ENCODE data around the gene PPP1R9A. TPM values are rescaled to one million over a fixed set of nuclear protein-coding genes. Genes with fewer than 3 reads are reported as not detected.

The PPP1R9A gene
- total and polyA plus RNA-seq, 10 of the 15 experiments (the other 5 are each of a cell fraction or from before 2014, with no cell fraction given) = 0.04 to 0.12 TPM; not detected in 8

GRCh38 chr7:95298091-95298490, 390.7 kb downstream of the PPP1R9A start:
- BruUV-seq (replicated peaks) = no TSS peak
- in situ Hi-C loops (cut with MboI) = no loop called here
- CTCF ChIA-PET = no interaction called here
- TF ChIP-seq CUX1 (IDR thresholded peaks at IDR 0.05; ENCODE audit: insufficient replicate concordance, low read depth, low read length) (no peak), SREBF1 (IDR thresholded peaks at IDR 0.05; ENCODE audit: low read length) (no peak), MTA3 (IDR thresholded peaks at IDR 0.05; ENCODE audit: borderline replicate concordance, low read length) (no peak), HDAC2 (IDR thresholded peaks at IDR 0.05) (no peak), NFIC (IDR thresholded peaks at IDR 0.05; ENCODE audit: low read depth, low read length) (no peak), ZNF687 (IDR thresholded peaks at IDR 0.05) (no peak), ZNF592 (IDR thresholded peaks at IDR 0.05) (no peak), NBN (IDR thresholded peaks at IDR 0.05) (no peak)
- TF ChIP-seq, protein P1, sequence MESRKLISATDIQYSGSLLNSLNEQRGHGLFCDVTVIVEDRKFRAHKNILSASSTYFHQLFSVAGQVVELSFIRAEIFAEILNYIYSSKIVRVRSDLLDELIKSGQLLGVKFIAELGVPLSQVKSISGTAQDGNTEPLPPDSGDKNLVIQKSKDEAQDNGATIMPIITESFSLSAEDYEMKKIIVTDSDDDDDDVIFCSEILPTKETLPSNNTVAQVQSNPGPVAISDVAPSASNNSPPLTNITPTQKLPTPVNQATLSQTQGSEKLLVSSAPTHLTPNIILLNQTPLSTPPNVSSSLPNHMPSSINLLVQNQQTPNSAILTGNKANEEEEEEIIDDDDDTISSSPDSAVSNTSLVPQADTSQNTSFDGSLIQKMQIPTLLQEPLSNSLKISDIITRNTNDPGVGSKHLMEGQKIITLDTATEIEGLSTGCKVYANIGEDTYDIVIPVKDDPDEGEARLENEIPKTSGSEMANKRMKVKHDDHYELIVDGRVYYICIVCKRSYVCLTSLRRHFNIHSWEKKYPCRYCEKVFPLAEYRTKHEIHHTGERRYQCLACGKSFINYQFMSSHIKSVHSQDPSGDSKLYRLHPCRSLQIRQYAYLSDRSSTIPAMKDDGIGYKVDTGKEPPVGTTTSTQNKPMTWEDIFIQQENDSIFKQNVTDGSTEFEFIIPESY (IDR thresholded peaks at IDR 0.05) = no peak

More at GRCh38 chr7:95298091-95298490, 390.7 kb downstream of the PPP1R9A start:
- Histone ChIP-seq H2AFZ (ENCODE audit: control insufficient read depth, low read depth, low read length) (no peak overlapping the region), H3K27ac (ENCODE audit: control insufficient read depth, insufficient read depth) (no peak overlapping the region), H3K9me3 (replicated peaks; ENCODE audit: control insufficient read depth, insufficient read depth, low read length) (no peaks in the 10 kb centered on the region), H3K9ac (ENCODE audit: control insufficient read depth, insufficient read depth, low read length) (no peak overlapping the region), H3K36me3 (ENCODE audit: control insufficient read depth in 2 of 2, insufficient read depth in 2 of 2, low read length in 1 of 2) (no peaks in the 10 kb centered on the region), H3K27me3 (replicated peaks in 1 of 2; ENCODE audit: control insufficient read depth in 2 of 2, insufficient read depth in 2 of 2, low read length in 1 of 2) (no peaks in the 10 kb centered on the region), H3K79me2 (ENCODE audit: control insufficient read depth, insufficient read depth, low read length) (no peaks in the 10 kb centered on the region), H3K4me2 (ENCODE audit: control insufficient read depth, insufficient read depth) (no peak overlapping the region), H4K20me1 (ENCODE audit: control insufficient read depth, insufficient read depth) (no peaks in the 10 kb centered on the region), H3K4me3 (no peak overlapping the region), H3K4me1 (ENCODE audit: control insufficient read depth, insufficient read depth, low read length) (no peaks in the 10 kb centered on the region)
- 41% methylated on average over 3 of the region's 3 CpGs for WGBS (ENCODE audit: insufficient coverage, insufficient replicate concordance, low lambda C conversion rate, missing lambda C conversion rate)
- FAIRE-seq = no peak
- no peak for DNase-seq (ENCODE audit: low read depth, low spot score)
- ChIA-PET POLR2A (no interaction called here), RAD21 (ENCODE audit: unreplicated experiment) (no interaction called here), SMC1A (ENCODE audit: uncharacterized antibody, unreplicated experiment) (no interaction called here)
- intact Hi-C loops (cut with micrococcal nuclease; ENCODE audit: unreplicated experiment) = no loop called here
- ATAC-seq = no peak

Measured in GM12878 (cell line).